ENCODE results near the gene ZMIZ1. TPM values are rescaled to one million over a fixed set of nuclear protein-coding genes. Genes with fewer than 3 reads are reported as not detected.

The ZMIZ1 gene
- polyA plus RNA-seq, 1 donor from 2014 or later, result 26.8 TPM

DNA sequence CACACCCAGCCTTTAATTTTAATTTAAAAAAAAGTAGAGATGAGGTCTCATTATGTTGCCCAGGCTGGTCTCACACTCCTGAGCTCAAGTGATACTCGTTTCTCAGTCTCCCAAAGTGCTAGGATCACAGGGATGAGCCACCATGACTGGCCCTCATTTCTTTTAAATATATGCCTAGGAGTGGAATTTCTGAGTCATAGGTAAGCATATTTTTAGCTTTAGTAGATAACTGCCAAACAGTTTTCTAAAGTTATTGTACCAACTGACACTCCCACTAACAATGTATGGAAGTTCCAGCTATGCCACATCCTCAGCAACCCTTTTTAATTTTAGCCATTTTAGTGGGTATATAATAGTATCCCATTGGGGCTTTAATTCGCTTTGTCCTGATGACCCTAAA lies 264.7 kb downstream of the ZMIZ1 start:
- Histone ChIP-seq H3K9me3 (ENCODE audit: low read length) (no peaks in the 10 kb centered on the region), H4K20me1 (ENCODE audit: insufficient read depth) (no peaks in the 10 kb centered on the region), H3K36me3 (ENCODE audit: insufficient read depth, low read length) (no peaks in the 10 kb centered on the region), H3K27me3 (ENCODE audit: insufficient read depth, low read depth, low read length) (no peaks in the 10 kb centered on the region), H3K9me2 (ENCODE audit: insufficient read depth, low read length) (no peaks in the 10 kb centered on the region), H3K4me2 (ENCODE audit: low read length) (no peak overlapping the region), H2AFZ (ENCODE audit: low read depth, low read length) (no peak overlapping the region), H3K9ac (ENCODE audit: low read length) (no peak overlapping the region), H3K4me3 (ENCODE audit: low read length) (no peak overlapping the region), H3K79me2 (replicated peaks; ENCODE audit: insufficient read depth, low read length) (no peaks in the 10 kb centered on the region), H3F3A (ENCODE audit: insufficient read depth, low read length, poor library complexity, severe bottlenecking) (no peaks in the 10 kb centered on the region), H3K27ac (ENCODE audit: low read length) (no peak overlapping the region)
- TF ChIP-seq EZH2 (IDR thresholded peaks at IDR 0.05; ENCODE audit: borderline replicate concordance, insufficient read depth, low read length, poor library complexity, severe bottlenecking), result no peak
- TF ChIP-seq, protein P1, sequence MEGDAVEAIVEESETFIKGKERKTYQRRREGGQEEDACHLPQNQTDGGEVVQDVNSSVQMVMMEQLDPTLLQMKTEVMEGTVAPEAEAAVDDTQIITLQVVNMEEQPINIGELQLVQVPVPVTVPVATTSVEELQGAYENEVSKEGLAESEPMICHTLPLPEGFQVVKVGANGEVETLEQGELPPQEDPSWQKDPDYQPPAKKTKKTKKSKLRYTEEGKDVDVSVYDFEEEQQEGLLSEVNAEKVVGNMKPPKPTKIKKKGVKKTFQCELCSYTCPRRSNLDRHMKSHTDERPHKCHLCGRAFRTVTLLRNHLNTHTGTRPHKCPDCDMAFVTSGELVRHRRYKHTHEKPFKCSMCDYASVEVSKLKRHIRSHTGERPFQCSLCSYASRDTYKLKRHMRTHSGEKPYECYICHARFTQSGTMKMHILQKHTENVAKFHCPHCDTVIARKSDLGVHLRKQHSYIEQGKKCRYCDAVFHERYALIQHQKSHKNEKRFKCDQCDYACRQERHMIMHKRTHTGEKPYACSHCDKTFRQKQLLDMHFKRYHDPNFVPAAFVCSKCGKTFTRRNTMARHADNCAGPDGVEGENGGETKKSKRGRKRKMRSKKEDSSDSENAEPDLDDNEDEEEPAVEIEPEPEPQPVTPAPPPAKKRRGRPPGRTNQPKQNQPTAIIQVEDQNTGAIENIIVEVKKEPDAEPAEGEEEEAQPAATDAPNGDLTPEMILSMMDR (IDR thresholded peaks at IDR 0.05; ENCODE audit: poor library complexity, severe bottlenecking), result no peak
- no peak for TF ChIP-seq SMC3 (conservative IDR thresholded peaks at IDR 0.05; ENCODE audit: poor library complexity)
- TF ChIP-seq TAF1 (IDR thresholded peaks at IDR 0.05; ENCODE audit: low read depth), result no peak

GRCh38 chr10:79334573-79334972 lies 265.8 kb downstream of the ZMIZ1 start:
- Histone ChIP-seq H3K4me2 (ENCODE audit: low read length) (no peak overlapping the region), H3K79me2 (replicated peaks; ENCODE audit: insufficient read depth, low read length) (no peaks in the 10 kb centered on the region), H3K36me3 (ENCODE audit: insufficient read depth, low read length) (no peaks in the 10 kb centered on the region), H2AFZ (ENCODE audit: low read depth, low read length) (no peak overlapping the region), H3K4me3 (ENCODE audit: low read length) (no peak overlapping the region), H3K9me3 (ENCODE audit: low read length) (no peaks in the 10 kb centered on the region), H3K27ac (ENCODE audit: low read length) (no peak overlapping the region), H3K9me2 (ENCODE audit: insufficient read depth, low read length) (no peaks in the 10 kb centered on the region), H4K20me1 (ENCODE audit: insufficient read depth) (no peaks in the 10 kb centered on the region), H3K27me3 (ENCODE audit: insufficient read depth, low read depth, low read length) (no peaks in the 10 kb centered on the region), H3F3A (ENCODE audit: insufficient read depth, low read length, poor library complexity, severe bottlenecking) (no peaks in the 10 kb centered on the region), H3K9ac (ENCODE audit: low read length) (no peak overlapping the region)
- TF ChIP-seq, protein P1 (IDR thresholded peaks at IDR 0.05; ENCODE audit: poor library complexity, severe bottlenecking), result no peak
- TF ChIP-seq EZH2 (IDR thresholded peaks at IDR 0.05; ENCODE audit: borderline replicate concordance, insufficient read depth, low read length, poor library complexity, severe bottlenecking) (no peak), RAD21 (conservative IDR thresholded peaks at IDR 0.05) (no peak), EP300 (conservative IDR thresholded peaks at IDR 0.05; ENCODE audit: poor library complexity, severe bottlenecking) (no peak), SMC3 (conservative IDR thresholded peaks at IDR 0.05; ENCODE audit: poor library complexity) (no peak), POLR2AphosphoS5 (IDR thresholded peaks at IDR 0.05) (no peak), REST (IDR thresholded peaks at IDR 0.05; ENCODE audit: borderline replicate concordance) (no peak), TAF1 (IDR thresholded peaks at IDR 0.05; ENCODE audit: low read depth) (no peak), MXI1 (conservative IDR thresholded peaks at IDR 0.05; ENCODE audit: poor library complexity, severe bottlenecking) (no peak)
